Stimulated activated CD4-positive, alpha-beta T cell treated with anti-CD3 and anti-CD28 coated beads, Interleukin-2, amount 100 ng/mL, for 4 hours (primary cell): ENCODE results near the gene SLC7A1.
A peak's percentile ranks its signal among the peaks of the same experiment; 100 is the strongest.

Experiments used
- DNase-seq: peaks from one replicate; pipeline ENCODE4 v3.0.0-alpha.2; 2020; ENCODE audit warnings: low read depth

The SLC7A1 gene

GRCh38 chr13:29489650-29490560 is 105.6 kb downstream of the SLC7A1 start:
- no peak for DNase-seq

- DNase-seq, result no peak
These were observed 107.7 kb downstream of the SLC7A1 start for GRCh38 chr13:29487466-29488454.

GRCh38 chr13:29486551-29486950 is 108.9 kb downstream of the SLC7A1 start:
- no peak for DNase-seq

DNA sequence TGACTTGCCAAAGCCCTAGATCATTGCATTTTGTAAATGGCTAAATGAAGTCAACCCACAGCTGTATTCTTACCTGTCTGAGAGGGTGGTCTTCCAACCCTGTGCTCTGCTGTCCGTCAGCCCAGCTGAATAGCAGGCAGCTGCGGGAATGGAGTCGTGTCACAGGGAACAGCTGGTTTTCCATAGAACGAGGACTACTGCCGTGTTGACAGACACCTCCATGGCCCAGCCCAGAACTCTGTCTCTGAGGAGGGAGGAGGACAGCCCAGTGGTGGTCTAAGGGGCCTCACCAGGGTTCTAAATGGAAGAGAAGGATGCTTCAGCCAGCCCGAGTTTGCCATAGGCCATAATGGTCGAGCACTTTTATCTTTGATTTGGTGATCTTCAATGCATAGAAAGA is 110.7 kb downstream of the SLC7A1 start:
- DNase-seq, result no peak

DNA sequence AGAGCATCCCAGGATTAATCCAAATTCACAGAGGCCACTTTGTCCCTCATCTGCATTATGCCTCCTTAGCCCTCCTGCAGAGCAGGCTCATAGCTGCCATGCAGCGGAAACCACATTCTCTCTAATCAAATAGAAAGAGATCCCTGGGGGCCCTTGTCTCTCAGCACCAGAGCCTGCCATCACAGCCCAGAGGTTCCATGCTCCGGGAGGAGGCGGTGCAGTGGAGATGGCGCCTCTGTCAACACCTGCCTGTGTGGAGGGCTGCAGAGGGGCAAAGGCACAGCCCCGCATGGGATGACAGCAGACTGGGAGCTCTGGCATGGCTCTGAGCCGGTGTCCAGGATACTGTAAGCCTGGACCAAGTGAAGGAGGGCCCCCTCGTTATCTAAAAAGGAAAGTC is 111.3 kb downstream of the SLC7A1 start:
- DNase-seq, result no peak

GRCh38 chr13:29483623-29484022 is 111.9 kb downstream of the SLC7A1 start:
- DNase-seq, result no peak

GRCh38 chr13:29483211-29483610 is 112.3 kb downstream of the SLC7A1 start:
- DNase-seq, result no peak

GRCh38 chr13:29482504-29482903 is 113.0 kb downstream of the SLC7A1 start:
- no peak for DNase-seq

DNA sequence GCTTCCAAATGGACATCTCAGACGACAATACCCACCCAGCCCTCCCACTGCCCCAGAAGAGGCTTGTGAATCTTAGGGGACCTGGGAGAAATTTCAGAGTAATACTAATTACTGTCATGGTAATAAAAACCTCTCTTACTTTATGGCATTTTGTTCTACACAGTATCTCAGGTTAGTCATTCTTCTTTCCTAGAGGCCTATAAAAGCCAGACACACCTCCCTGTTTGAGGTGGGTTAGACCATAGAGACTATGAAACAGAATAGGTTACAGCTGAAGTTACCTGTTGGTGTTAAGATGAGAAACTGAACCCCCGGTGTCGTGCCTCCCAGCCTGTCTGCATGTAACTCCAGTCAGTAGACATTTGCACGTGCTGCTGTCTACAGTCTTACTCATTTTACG is 113.9 kb downstream of the SLC7A1 start:
- no peak for DNase-seq

DNA sequence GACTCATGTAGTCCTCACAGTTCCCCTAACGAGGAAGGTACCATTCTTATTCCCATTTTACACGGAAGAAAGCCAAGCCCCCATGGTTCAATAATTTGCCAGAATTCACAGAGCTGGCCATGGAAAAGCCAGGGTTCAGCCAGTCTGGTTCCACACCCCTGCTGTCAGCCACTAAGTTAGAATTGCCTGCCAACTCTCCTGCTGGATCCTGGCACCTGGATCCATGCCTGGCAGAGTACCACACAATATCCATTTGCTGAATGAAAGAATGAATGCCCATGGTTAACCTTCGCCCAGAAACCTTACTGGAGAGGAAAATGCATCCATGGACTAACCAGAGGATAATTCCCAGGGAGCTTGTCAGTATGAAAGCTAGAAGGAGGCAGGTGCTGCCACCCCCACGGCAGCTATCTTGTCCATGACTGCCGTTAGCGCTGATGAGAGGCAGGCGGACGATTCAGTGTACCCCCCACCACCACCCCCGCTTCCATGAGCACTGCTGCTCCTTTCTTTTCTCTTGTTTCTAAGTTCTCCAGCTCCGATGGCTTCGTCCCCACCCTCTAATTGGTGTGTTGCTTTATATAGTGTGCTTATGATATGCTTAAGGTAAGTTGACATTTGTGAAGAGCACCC is 114.5 kb downstream of the SLC7A1 start:
- DNase-seq, result no peak

GRCh38 chr13:29479716-29480492 is 115.6 kb downstream of the SLC7A1 start:
- DNase-seq, result no peak

DNA sequence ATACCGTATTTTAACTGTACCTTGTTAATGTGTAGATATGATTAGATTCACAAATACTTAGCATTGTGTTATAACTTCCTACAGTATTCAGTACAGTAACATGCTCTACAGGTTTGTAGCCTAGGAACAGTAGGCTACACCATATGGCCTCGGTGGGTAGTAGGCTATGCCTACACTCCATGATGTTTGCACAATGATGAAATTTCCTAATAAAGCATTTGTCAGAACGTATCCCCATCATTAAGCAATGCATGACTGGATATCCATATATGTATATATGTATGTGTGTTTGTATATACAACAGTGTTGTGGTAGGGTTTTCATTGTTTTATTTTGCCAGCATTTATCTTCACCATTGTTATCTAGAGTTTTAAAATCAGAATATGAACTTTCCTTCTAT is 119.4 kb downstream of the SLC7A1 start:
- no peak for DNase-seq

DNA sequence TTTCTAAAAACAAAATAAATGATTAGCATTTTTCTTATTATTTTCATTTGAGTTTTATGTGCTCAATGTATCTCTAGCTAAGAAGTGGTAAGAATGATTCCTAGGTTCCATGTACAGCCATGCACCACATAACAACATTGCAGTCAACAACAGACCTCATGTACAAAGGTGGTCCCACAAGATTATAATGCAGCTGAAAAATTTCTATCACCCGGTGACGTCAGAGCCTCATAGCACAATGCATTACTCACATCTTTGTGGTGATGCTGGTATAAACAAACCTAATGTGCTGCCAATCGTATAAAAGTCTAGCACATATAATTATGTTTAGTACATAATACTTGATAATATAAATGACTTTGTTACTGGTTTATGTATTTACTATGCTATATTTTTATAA is 120.5 kb downstream of the SLC7A1 start:
- no peak for DNase-seq

GRCh38 chr13:29473166-29473565 is 122.3 kb downstream of the SLC7A1 start:
- DNase-seq, result no peak

GRCh38 chr13:29472332-29472961 is 123.0 kb downstream of the SLC7A1 start:
- DNase-seq, result peak; percentile 18

- DNase-seq, result no peak
These were observed 123.9 kb downstream of the SLC7A1 start for GRCh38 chr13:29471551-29471950.

DNA sequence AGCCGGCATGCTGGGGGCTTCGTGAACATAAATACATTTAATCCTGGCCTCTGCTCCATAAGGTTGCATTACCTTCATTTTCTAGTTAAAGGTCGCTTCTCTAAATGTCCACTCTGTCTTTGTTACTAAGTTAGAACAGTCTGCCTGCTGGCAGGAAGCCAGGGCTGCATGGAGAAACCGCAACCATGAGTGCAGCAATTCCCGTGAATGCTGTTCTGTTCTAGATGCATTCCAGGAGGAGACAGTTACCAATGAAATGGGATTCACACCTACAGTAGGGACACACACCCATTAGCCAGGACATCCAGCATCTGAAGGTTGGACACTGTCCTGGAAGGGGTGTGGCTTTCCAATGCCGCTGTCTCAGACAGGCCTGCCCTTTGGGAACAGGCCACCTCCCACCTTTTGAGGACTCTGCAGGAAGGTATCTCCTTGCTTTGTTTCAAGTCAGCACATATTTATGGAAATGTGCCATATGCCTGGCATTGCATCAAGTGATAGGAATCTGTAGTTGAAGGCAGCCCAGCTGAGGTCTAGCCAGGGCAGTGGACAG is 129.7 kb downstream of the SLC7A1 start:
- DNase-seq, result no peak

- DNase-seq, result no peak
These were observed 131.3 kb downstream of the SLC7A1 start for GRCh38 chr13:29464105-29464679.

- no peak for DNase-seq
These were observed 135.6 kb downstream of the SLC7A1 start for GRCh38 chr13:29459813-29460355.
